IMR-90 (cell line): ENCODE measurements around the gene MAU2. TPM values are rescaled to one million over a fixed set of nuclear protein-coding genes. Genes with fewer than 3 reads are reported as not detected.

Experiments used
- ATAC-seq: fragments of 200-7000 bp; cut with Tn5 transposase; 2 replicates; pipeline ENCODE4 v1.9.1; 2020; ENCODE audit warnings: low read depth, mild to moderate bottlenecking, moderate library complexity
- BruUV-seq: library from RNA; stranded (reverse); fragments of 400-500 nt; replicated peaks from 2 replicates; lab custom pipeline; 2021; lab: Mats Ljungman, UMichigan
- CTCF ChIA-PET: fragments of 300-600 bp; formaldehyde crosslinking; extraction: SDS; loops from one replicate; lab custom pipeline; 2021; ENCODE audit warnings: antibody characterized with exemption; lab: Yijun Ruan, JAX
- POLR2A ChIA-PET: fragments of 300-600 bp; sonication (Branson Sonifier 250); formaldehyde crosslinking; loops from one replicate; lab custom pipeline; 2022; ENCODE audit warnings: antibody characterized with exemption; ENCODE audit not compliant: unreplicated experiment; lab: Charles Lee
- DNase-seq: peaks from one replicate; pipeline ENCODE4 v3.0.0; 2013
- H2AFZ ChIP-seq: replicated peaks from 2 replicates; pipeline ENCODE3; 2013; ENCODE audit warnings: low read length, mild to moderate bottlenecking; ENCODE audit not compliant: poor library complexity
- H2AK5ac ChIP-seq: 2 replicates; pipeline ENCODE4 v1.6.1; 2013; ENCODE audit warnings: low read depth, low read length, inconsistent platforms
- H2AK9ac ChIP-seq: replicated peaks from 2 replicates; pipeline ENCODE3; 2013; ENCODE audit warnings: mild to moderate bottlenecking, low read depth, low read length, moderate library complexity; ENCODE audit not compliant: poor library complexity
- H2BK120ac ChIP-seq: 2 replicates; pipeline ENCODE4 v1.6.1; 2013; ENCODE audit warnings: low read depth, low read length, inconsistent platforms
- H2BK15ac ChIP-seq: 3 replicates; pipeline ENCODE4 v1.6.1; 2013; ENCODE audit warnings: low read depth, low read length, inconsistent platforms
- H2BK20ac ChIP-seq: 2 replicates; pipeline ENCODE4 v1.6.1; 2013; ENCODE audit warnings: low read depth, mild to moderate bottlenecking, inconsistent platforms, low read length, moderate library complexity
- H2BK5ac ChIP-seq: 2 replicates; pipeline ENCODE4 v1.6.1; 2013; ENCODE audit warnings: mild to moderate bottlenecking, low read depth, low read length, inconsistent platforms; ENCODE audit not compliant: poor library complexity, severe bottlenecking
- H3K14ac ChIP-seq: replicated peaks from 2 replicates; pipeline ENCODE4 v1.6.1; 2013; ENCODE audit warnings: low read depth, low read length, inconsistent platforms
- H3K18ac ChIP-seq: 2 replicates; pipeline ENCODE4 v1.6.1; 2013; ENCODE audit warnings: low read depth, low read length, control low read depth
- H3K23ac ChIP-seq: 2 replicates; pipeline ENCODE4 v1.6.1; 2013; ENCODE audit warnings: low read depth, low read length, inconsistent platforms
- H3K27ac ChIP-seq: 2 replicates; pipeline ENCODE4 v1.5.1; 2013; ENCODE audit warnings: mild to moderate bottlenecking, control low read depth, low read length; ENCODE audit not compliant: insufficient read depth
- H3K27me3 ChIP-seq: 2 replicates; pipeline ENCODE4 v1.6.1; 2013; ENCODE audit warnings: low read length; ENCODE audit not compliant: control insufficient read depth, insufficient read depth
- H3K36me3 ChIP-seq: 2 replicates; pipeline ENCODE4 v1.6.1; 2013; ENCODE audit warnings: low read length, mixed read lengths; ENCODE audit not compliant: control insufficient read depth, insufficient read depth
- H3K4ac ChIP-seq: 2 replicates; pipeline ENCODE4 v1.6.1; 2013; ENCODE audit warnings: low read depth, low read length, inconsistent platforms
- H3K4me1 ChIP-seq: 2 replicates; pipeline ENCODE4 v1.6.1; 2013; ENCODE audit warnings: low read length, mixed read lengths; ENCODE audit not compliant: control insufficient read depth, insufficient read depth
- H3K4me2 ChIP-seq: 2 replicates; pipeline ENCODE4 v1.6.1; 2013; ENCODE audit warnings: low read depth, mild to moderate bottlenecking, control low read depth, low read length, moderate library complexity
- H3K4me3 ChIP-seq: 2 replicates; pipeline ENCODE4 v1.5.1; 2013; ENCODE audit warnings: low read depth, mild to moderate bottlenecking, control low read depth, low read length, moderate library complexity; ENCODE audit not compliant: insufficient read depth
- H3K56ac ChIP-seq: 2 replicates; pipeline ENCODE4 v1.6.1; 2013; ENCODE audit warnings: low read length, inconsistent platforms; ENCODE audit not compliant: insufficient read depth; ENCODE audit errors: extremely low read depth
- H3K79me1 ChIP-seq, 2 experiments: 2 replicates each; pipeline ENCODE4 v1.6.1; 2013; ENCODE audit warnings: low read length in 2 of 2, inconsistent platforms in 1 of 2, low read depth in 1 of 2
- H3K9ac ChIP-seq: 2 replicates; pipeline ENCODE4 v1.6.1; 2013; ENCODE audit warnings: low read depth, low read length, control low read depth
- H3K9me1 ChIP-seq: 2 replicates; pipeline ENCODE4 v1.6.1; 2013; ENCODE audit warnings: low read length, inconsistent platforms; ENCODE audit not compliant: insufficient read depth
- H3K9me3 ChIP-seq: 2 replicates; pipeline ENCODE4 v1.6.1; 2013; ENCODE audit warnings: low read length; ENCODE audit not compliant: control insufficient read depth, insufficient read depth
- H4K20me1 ChIP-seq: 2 replicates; pipeline ENCODE4 v1.6.1; 2013; ENCODE audit warnings: low read length, inconsistent platforms; ENCODE audit not compliant: insufficient read depth
- H4K5ac ChIP-seq: 2 replicates; pipeline ENCODE4 v1.6.1; 2013; ENCODE audit warnings: mild to moderate bottlenecking, low read depth, low read length, control low read depth
- H4K8ac ChIP-seq, 2 experiments: 2 replicates each; pipeline ENCODE4 v1.6.1; 2013; ENCODE audit warnings: low read depth in 2 of 2, low read length in 2 of 2, control low read depth in 1 of 2, inconsistent platforms in 1 of 2
- H4K91ac ChIP-seq: 2 replicates; pipeline ENCODE4 v1.6.1; 2013; ENCODE audit warnings: low read depth, low read length, inconsistent platforms; ENCODE audit not compliant: insufficient read depth
- BHLHE40 ChIP-seq: fragments of 150-350 bp; IDR thresholded peaks from 2 replicates; pipeline ENCODE4 v1.6.1; 2016; ENCODE audit warnings: mild to moderate bottlenecking, low read depth, low read length
- CEBPB ChIP-seq: IDR thresholded peaks from 2 replicates; pipeline ENCODE4 v1.6.1; 2012; ENCODE audit warnings: low read depth, low read length, improper control_type of control experiment
- CHD1 ChIP-seq: IDR thresholded peaks from 2 replicates; pipeline ENCODE4 v1.6.1; 2012; ENCODE audit warnings: low read depth, low read length, improper control_type of control experiment
- CTCF ChIP-seq: conservative IDR thresholded peaks from 2 replicates; pipeline ENCODE4 v1.5.1; 2012; ENCODE audit warnings: mild to moderate bottlenecking, low read depth, low read length, improper control_type of control experiment
- FOS ChIP-seq: fragments of 150-350 bp; IDR thresholded peaks from 2 replicates; pipeline ENCODE4 v1.6.1; 2016; ENCODE audit warnings: low read depth, low read length
- MAFK ChIP-seq: IDR thresholded peaks from 2 replicates; pipeline ENCODE4 v1.6.1; 2012; ENCODE audit warnings: low read depth, low read length, improper control_type of control experiment
- MAZ ChIP-seq: IDR thresholded peaks from 2 replicates; pipeline ENCODE4 v1.6.1; 2012; ENCODE audit warnings: low read depth, mild to moderate bottlenecking, low read length, improper control_type of control experiment, moderate library complexity, borderline replicate concordance
- MXI1 ChIP-seq: IDR thresholded peaks from 2 replicates; pipeline ENCODE4 v1.6.1; 2012; ENCODE audit warnings: low read depth, mild to moderate bottlenecking, low read length, moderate library complexity, borderline replicate concordance
- NFE2L2 ChIP-seq: fragments of 150-350 bp; IDR thresholded peaks from 2 replicates; pipeline ENCODE4 v1.6.1; 2016; ENCODE audit warnings: low read depth, mild to moderate bottlenecking, low read length
- POLR2A ChIP-seq: IDR thresholded peaks from 2 replicates; pipeline ENCODE4 v1.6.1; 2012; ENCODE audit warnings: mild to moderate bottlenecking, low read depth, low read length
- RFX5 ChIP-seq: IDR thresholded peaks from 2 replicates; pipeline ENCODE4 v1.8.0; 2012; ENCODE audit warnings: low read depth, mild to moderate bottlenecking, low read length, moderate library complexity
- SMC3 ChIP-seq: fragments of 150-350 bp; IDR thresholded peaks from 2 replicates; pipeline ENCODE4 v1.6.1; 2016; ENCODE audit warnings: low read depth, mild to moderate bottlenecking, antibody characterized with exemption, low read length, moderate library complexity
- WGBS, 2 experiments: methylation state at CpG; one replicate each; pipeline versions ENCODE4 v1.1.5 to v1.1.7; 2013; ENCODE audit warnings: missing lambda C conversion rate in 2 of 2; ENCODE audit not compliant: insufficient read length in 1 of 2; ENCODE audit errors: extremely low coverage in 2 of 2; 5-methylcytosine and 5-hydroxymethylcytosine counted together
- dilution Hi-C: fragments of 300-500 bp; cut with HindIII; formaldehyde crosslinking; loops from one replicate; pipeline ENCODE4 v1.14.3; 2018; ENCODE audit warnings: low sequenced_read_pairs; ENCODE audit not compliant: unreplicated experiment
- in situ Hi-C: fragments of 300-500 bp; cut with MboI; formaldehyde crosslinking; loops from 3 replicates; pipeline ENCODE4 v1.14.3; 2019; ENCODE audit warnings: low sequenced_read_pairs, inconsistent platforms, mixed read lengths
- intact Hi-C: fragments of 100-400 bp; cut with micrococcal nuclease; formaldehyde crosslinking; loops from 2 replicates; pipeline ENCODE4 v1.10.0; 2022
- polyA plus RNA-seq, 3 experiments: library from polyadenylated mRNA; depleted of rRNA; stranded (reverse); fragments of >200 nt; gene quantifications; 2 replicates each; pipeline ENCODE4 v1.2.3, GENCODE V29; 2012; ENCODE audit warnings: low replicate concordance in 1 of 3
- total RNA-seq: library from RNA; depleted of rRNA; stranded (reverse); fragments of >200 nt; gene quantifications from 2 replicates; pipeline ENCODE4 v1.2.3, GENCODE V29; 2012
- TF ChIP-seq, protein P1 (sequence below): fragments of 150-350 bp; IDR thresholded peaks from 2 replicates; pipeline ENCODE4 v1.6.1; 2016; ENCODE audit warnings: low read depth, mild to moderate bottlenecking, low read length, moderate library complexity, borderline replicate concordance

The MAU2 gene
- total and polyA plus RNA-seq, 2 of the 4 experiments (the other 2 are of a cell fraction), result 24.6 to 31.1 TPM

GRCh38 chr19:19337120-19337519, 16.5 kb downstream of the MAU2 start:
- H3K18ac ChIP-seq, result no peak overlapping the region
- no TSS peak for BruUV-seq
- DNase-seq (no peak), ATAC-seq (no peak)
- no peak overlapping the region for H2AK5ac ChIP-seq
- no peak overlapping the region for H2BK20ac ChIP-seq
- no peak overlapping the region for H3K4me2 ChIP-seq
- 82% methylated on average over 5 of the region's 17 CpGs; no CpG with 5 or more reads in 1 of the 2 experiments for WGBS, 2 experiments
- H2BK15ac ChIP-seq, result no peak overlapping the region
- peaks cover 69% of the 10 kb centered on the region for H3K36me3 ChIP-seq
- intact Hi-C loops, result no loop called here
- H4K8ac ChIP-seq, result no peak overlapping the region
- ChIA-PET POLR2A (no interaction called here), CTCF (no interaction called here)
- no peak overlapping the region for H3K4me3 ChIP-seq
- H3K23ac ChIP-seq, result no peak overlapping the region
- peak overlapping the region; percentile 19 for H2AFZ ChIP-seq
- H3K79me1 ChIP-seq, result peaks cover 14 to 33% of the 10 kb centered on the region in 2 experiments
- H3K14ac ChIP-seq, result no peak overlapping the region
- H4K5ac ChIP-seq, result no peak overlapping the region
- in situ Hi-C loops, result no loop called here
- no peaks in the 10 kb centered on the region for H3K9me1 ChIP-seq
- H3K4ac ChIP-seq, result no peak overlapping the region
- H3K4me1 ChIP-seq, result no peaks in the 10 kb centered on the region
- no peak overlapping the region for H3K56ac ChIP-seq
- no peak overlapping the region for H2BK120ac ChIP-seq
- H3K9me3 ChIP-seq, result no peaks in the 10 kb centered on the region
- H4K20me1 ChIP-seq, result peaks cover 38% of the 10 kb centered on the region
- H3K27ac ChIP-seq, result no peak overlapping the region
- no peaks in the 10 kb centered on the region for H3K27me3 ChIP-seq
- H4K91ac ChIP-seq, result no peak overlapping the region
- dilution Hi-C loops, result no loop called here
- H2AK9ac ChIP-seq, result no peak overlapping the region
- H2BK5ac ChIP-seq, result no peak overlapping the region
- TF ChIP-seq BHLHE40, result no peak
- no peak for TF ChIP-seq RFX5
- no peak for TF ChIP-seq CTCF
- no peak for TF ChIP-seq NFE2L2
- TF ChIP-seq CEBPB, result no peak
- TF ChIP-seq, protein P1, sequence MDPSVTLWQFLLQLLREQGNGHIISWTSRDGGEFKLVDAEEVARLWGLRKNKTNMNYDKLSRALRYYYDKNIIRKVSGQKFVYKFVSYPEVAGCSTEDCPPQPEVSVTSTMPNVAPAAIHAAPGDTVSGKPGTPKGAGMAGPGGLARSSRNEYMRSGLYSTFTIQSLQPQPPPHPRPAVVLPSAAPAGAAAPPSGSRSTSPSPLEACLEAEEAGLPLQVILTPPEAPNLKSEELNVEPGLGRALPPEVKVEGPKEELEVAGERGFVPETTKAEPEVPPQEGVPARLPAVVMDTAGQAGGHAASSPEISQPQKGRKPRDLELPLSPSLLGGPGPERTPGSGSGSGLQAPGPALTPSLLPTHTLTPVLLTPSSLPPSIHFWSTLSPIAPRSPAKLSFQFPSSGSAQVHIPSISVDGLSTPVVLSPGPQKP, result no peak
- no peak for TF ChIP-seq FOS
- TF ChIP-seq MAZ, result no peak
- TF ChIP-seq CHD1, result no peak
- no peak for TF ChIP-seq MAFK
- no peak for TF ChIP-seq MXI1
- TF ChIP-seq POLR2A, result no peak
- TF ChIP-seq SMC3, result no peak
- no peak overlapping the region for H3K9ac ChIP-seq
